B cell (primary cell): ENCODE results near the gene ZNF516. TPM values are rescaled to one million over a fixed set of nuclear protein-coding genes. Genes with fewer than 3 reads are reported as not detected.

Experiments used
- ATAC-seq: fragments of 200-7000 bp; cut with Tn5 transposase; one replicate; pipeline ENCODE4 v1.10.0; 2021; ENCODE audit warnings: low read depth, mild to moderate bottlenecking, moderate number of reproducible peaks, moderate library complexity
- CTCF ChIA-PET: fragments of 350-600 bp; sonication (Branson Sonifier 250); formaldehyde crosslinking; loops from one replicate; lab custom pipeline; 2021; ENCODE audit warnings: antibody characterized with exemption, inconsistent platforms; lab: Charles Lee
- POLR2A ChIA-PET: fragments of 350-600 bp; sonication (Branson Sonifier 250); formaldehyde crosslinking; loops from one replicate; lab custom pipeline; 2021; ENCODE audit warnings: antibody characterized with exemption; lab: Charles Lee
- DNase-seq: peaks from one replicate; pipeline ENCODE4 v3.0.0; 2013
- H2AFZ ChIP-seq: 2 replicates; pipeline ENCODE4 v1.6.1; 2012; ENCODE audit warnings: mild to moderate bottlenecking, low read depth, low read length; ENCODE audit not compliant: insufficient read depth, poor library complexity, severe bottlenecking
- H3K27ac ChIP-seq, 2 donors: 1 replicate in 1 of 2; 2 replicates in 1 of 2; pipeline ENCODE4 v1.5.1; 2012 to 2013; ENCODE audit warnings: low read length in 2 of 2, mild to moderate bottlenecking in 2 of 2, moderate library complexity in 1 of 2
- H3K27me3 ChIP-seq, 4 experiments: fragments of 200-600 bp in 1 of 4; sonication (generic) in 1 of 4; replicated peaks in 1 of 4; 1 replicate in 2 of 4; 2 replicates in 2 of 4; pipeline versions ENCODE4 v1.6.1 to v1.7.0; 2013 to 2016; ENCODE audit warnings: low read length in 3 of 4, mild to moderate bottlenecking in 2 of 4, mixed read lengths in 1 of 4, moderate library complexity in 1 of 4; ENCODE audit not compliant: insufficient read depth in 4 of 4, control insufficient read depth in 3 of 4; ENCODE audit errors: control extremely low read depth in 1 of 4
- H3K36me3 ChIP-seq, 2 experiments: replicated peaks in 1 of 2; 1 replicate in 1 of 2; 2 replicates in 1 of 2; pipeline versions ENCODE4 v1.6.1 to v1.7.1; 2013; ENCODE audit warnings: low read length in 1 of 2; ENCODE audit not compliant: insufficient read depth in 2 of 2, control insufficient read depth in 1 of 2; ENCODE audit errors: control extremely low read depth in 1 of 2, extremely low read depth in 1 of 2
- H3K4me1 ChIP-seq, 2 donors: fragments of 200-600 bp in 1 of 2; sonication (generic) in 1 of 2; 1 replicate in 1 of 2; 2 replicates in 1 of 2; pipeline versions ENCODE4 v1.5.1 to v1.6.1; 2013 to 2017; ENCODE audit warnings: low read length in 2 of 2; ENCODE audit not compliant: control insufficient read depth in 2 of 2, insufficient read depth in 2 of 2
- H3K4me2 ChIP-seq: replicated peaks from 2 replicates; pipeline ENCODE3; 2012; ENCODE audit warnings: mild to moderate bottlenecking, low read depth, low read length; ENCODE audit not compliant: poor library complexity, severe bottlenecking
- H3K4me3 ChIP-seq, 5 experiments: fragments of 200-600 bp in 1 of 5; sonication (generic) in 1 of 5; 1 replicate in 3 of 5; 2 replicates in 2 of 5; pipeline versions ENCODE4 v1.5.1 to v1.7.0; 2011 to 2016; ENCODE audit warnings: low read length in 4 of 5, mild to moderate bottlenecking in 4 of 5, low read depth in 2 of 5, control low read depth in 1 of 5, moderate library complexity in 1 of 5; ENCODE audit not compliant: insufficient read depth in 1 of 5; ENCODE audit errors: control extremely low read depth in 1 of 5, extremely low read depth in 1 of 5
- H3K79me2 ChIP-seq: fragments of 200-600 bp; sonication (generic); one replicate; pipeline ENCODE4 v1.6.0; 2016; ENCODE audit warnings: low read length; ENCODE audit not compliant: control insufficient read depth, insufficient read depth
- H3K9ac ChIP-seq: fragments of 200-600 bp; sonication (generic); 2 replicates; pipeline ENCODE4 v1.6.1; 2017; ENCODE audit warnings: mild to moderate bottlenecking, low read length, moderate library complexity
- H3K9me3 ChIP-seq, 3 donors: one replicate each; pipeline versions ENCODE4 v1.6.1 to v1.7.1; 2013; ENCODE audit warnings: low read length in 2 of 3; ENCODE audit not compliant: control insufficient read depth in 2 of 3, insufficient read depth in 1 of 3; ENCODE audit errors: control extremely low read depth in 1 of 3
- H4K20me1 ChIP-seq: 2 replicates; pipeline ENCODE4 v1.6.0; 2012; ENCODE audit warnings: mild to moderate bottlenecking, low read length; ENCODE audit not compliant: insufficient read depth, control insufficient read depth, poor library complexity, severe bottlenecking
- H3K27ac Mint-ChIP-seq: one replicate; pipeline ENCODE4 v1.8.0; 2021; ENCODE audit warnings: mixed read lengths
- H3K27me3 Mint-ChIP-seq: one replicate; pipeline ENCODE4 v1.8.0; 2021; ENCODE audit warnings: mixed read lengths
- H3K4me1 Mint-ChIP-seq: one replicate; pipeline ENCODE4 v1.8.0; 2021; ENCODE audit warnings: mixed read lengths
- H3K4me3 Mint-ChIP-seq: one replicate; pipeline ENCODE4 v1.8.0; 2021; ENCODE audit warnings: mixed read lengths
- H3K9me3 Mint-ChIP-seq: one replicate; pipeline ENCODE4 v1.8.0; 2022; ENCODE audit warnings: mixed read lengths; ENCODE audit not compliant: insufficient read depth
- CTCF ChIP-seq: fragments of 200-600 bp; IDR thresholded peaks from one replicate; pipeline ENCODE4 v1.8.0; 2022; ENCODE audit warnings: antibody characterized with exemption, mild to moderate bottlenecking
- EZH2 ChIP-seq: IDR thresholded peaks from 2 replicates; pipeline ENCODE4 v1.6.1; 2012; ENCODE audit warnings: borderline replicate concordance, low read depth, mild to moderate bottlenecking, moderate library complexity, low read length; ENCODE audit not compliant: insufficient read depth, poor library complexity, severe bottlenecking
- WGBS: methylation state at CpG from one replicate; pipeline ENCODE4 v1.1.5; 2013; ENCODE audit warnings: missing lambda C conversion rate; ENCODE audit not compliant: insufficient coverage; 5-methylcytosine and 5-hydroxymethylcytosine counted together
- intact Hi-C: fragments of 100-400 bp; cut with micrococcal nuclease; formaldehyde crosslinking; loops from one replicate; pipeline ENCODE4 v1.10.0; 2022
- polyA plus RNA-seq: library from polyadenylated mRNA; depleted of rRNA; stranded (reverse); fragments of >200 nt; gene quantifications from 2 replicates; pipeline ENCODE4 v1.2.3, GENCODE V29; 2012
- total RNA-seq, 2 donors: library from RNA; stranded (reverse); fragments of 120-200 nt in 1 of 2; gene quantifications; 1 replicate in 1 of 2; 2 replicates in 1 of 2; pipeline versions ENCODE4 v1.2.3 to v1.2.4, GENCODE V29; 2013 to 2022

ZNF516 gene
- total and polyA plus RNA-seq, 2 donors (not counting 1 experiment from before 2014, with no cell fraction given): 6.7 to 27.1 TPM

DNA sequence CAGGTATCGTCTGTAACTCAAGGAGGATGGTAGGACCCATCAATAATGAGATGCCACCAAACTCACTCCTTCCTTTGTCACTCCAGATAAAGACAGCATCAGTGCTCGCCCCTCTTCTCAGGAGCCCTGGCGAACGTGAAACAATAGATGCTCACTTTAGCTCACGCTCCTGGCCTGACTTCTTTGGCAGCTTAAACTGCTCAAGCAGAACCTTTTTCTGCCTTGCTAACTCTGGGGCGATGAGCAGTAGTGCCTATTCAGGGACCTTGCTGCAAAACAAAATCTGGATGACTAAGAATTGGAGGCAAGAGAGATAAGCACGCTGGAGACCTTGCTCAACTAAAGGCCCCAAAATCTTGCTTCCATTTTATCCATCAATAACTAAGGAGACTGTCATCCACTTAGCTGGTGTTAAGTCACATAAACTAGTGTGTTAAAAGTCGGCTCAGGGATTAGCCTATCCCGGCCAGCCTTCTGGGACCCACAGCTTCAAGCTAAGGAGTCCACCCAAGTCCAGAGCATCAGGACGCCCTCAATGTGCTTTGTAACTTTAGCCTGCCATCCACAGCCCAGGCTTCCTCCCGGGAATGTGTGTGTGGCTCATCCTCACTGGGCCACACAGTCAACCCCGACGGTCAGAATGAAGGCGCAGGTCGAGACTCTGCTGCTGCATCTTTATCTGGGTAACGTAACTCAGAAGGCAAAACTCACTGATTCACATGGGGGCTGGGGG is 38.9 kb downstream of the ZNF516 start:
- no peak overlapping the region for H3K27ac ChIP-seq
- no peaks in the 10 kb centered on the region for H3K27me3 ChIP-seq
- no peak overlapping the region for H3K4me2 ChIP-seq
- H3K79me2 ChIP-seq: peaks cover 74% of the 10 kb centered on the region
- TF ChIP-seq EZH2 (no peak), CTCF (no peak)
- no peak overlapping the region for H3K4me3 ChIP-seq
- peaks cover 11 to 12% of the 10 kb centered on the region in 2 donors for H3K4me1 ChIP-seq
- no peaks in the 10 kb centered on the region for H3K9me3 Mint-ChIP-seq
- H3K36me3 ChIP-seq: peaks cover 0 to 4% of the 10 kb centered on the region in 2 experiments
- intact Hi-C loops: no loop called here
- 94% methylated on average over 14 of the region's 16 CpGs for WGBS
- ChIA-PET POLR2A (no interaction called here), CTCF (interaction anchor here (1.4 kb wide), 1 partner anchor 58 kb away, joined by 4 read pairs; no protein-coding TSS in a partner anchor)
- H3K9me3 ChIP-seq: no peaks in the 10 kb centered on the region
- H2AFZ ChIP-seq: no peak overlapping the region
- ATAC-seq: no peak
- no peak overlapping the region for H3K27ac Mint-ChIP-seq
- H3K4me3 Mint-ChIP-seq: no peak overlapping the region
- H4K20me1 ChIP-seq: peaks cover 67% of the 10 kb centered on the region
- H3K27me3 Mint-ChIP-seq: no peaks in the 10 kb centered on the region
- H3K9ac ChIP-seq: no peak overlapping the region
- DNase-seq: no peak
- H3K4me1 Mint-ChIP-seq: peaks cover 31% of the 10 kb centered on the region

DNA sequence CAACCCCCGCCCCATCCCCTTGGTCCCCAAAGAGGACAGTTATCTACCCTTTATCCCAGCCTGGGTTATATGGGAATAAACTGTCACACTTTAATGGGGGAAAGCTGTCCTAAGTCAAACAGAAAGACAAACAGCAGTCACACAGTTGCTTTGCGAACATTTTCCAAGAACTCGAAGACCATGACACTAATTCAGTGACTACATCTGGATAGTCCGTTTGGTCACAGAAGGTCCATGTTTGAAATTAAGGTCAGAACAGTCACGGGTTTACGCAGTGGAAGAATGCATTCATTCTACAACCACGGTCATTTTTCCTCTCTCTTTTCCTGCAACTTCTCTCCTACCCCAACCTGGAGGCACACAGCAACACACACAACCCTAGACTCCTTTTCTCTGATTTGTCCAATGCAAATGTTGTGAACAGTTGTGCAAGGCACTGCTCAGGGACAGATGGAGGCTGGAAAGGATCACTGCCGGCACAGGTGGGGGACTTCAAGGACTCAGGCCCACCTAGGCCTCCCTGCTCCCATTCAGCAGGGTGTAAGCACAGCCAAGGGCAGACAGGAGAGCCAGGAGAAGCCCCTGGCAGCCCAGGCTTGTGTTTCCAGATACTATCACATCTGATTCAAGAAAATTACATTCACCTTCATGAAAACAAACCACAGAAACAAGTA is 39.9 kb downstream of the ZNF516 start:
- Histone ChIP-seq H3K36me3 (peaks cover 0 to 4% of the 10 kb centered on the region in 2 experiments), H2AFZ (no peak overlapping the region), H3K9me3 (no peaks in the 10 kb centered on the region), H3K27ac (no peak overlapping the region), H4K20me1 (peaks cover 58% of the 10 kb centered on the region), H3K4me3 (no peak overlapping the region), H3K27me3 (no peaks in the 10 kb centered on the region), H3K9ac (no peak overlapping the region), H3K4me1 (peaks cover 15 to 17% of the 10 kb centered on the region in 2 donors), H3K79me2 (peaks cover 77% of the 10 kb centered on the region), H3K4me2 (no peak overlapping the region)
- no peak for TF ChIP-seq CTCF
- no peak for TF ChIP-seq EZH2
- ChIA-PET POLR2A (no interaction called here), CTCF (interaction anchor here (1.3 to 1.4 kb wide), 2 partner anchors 16 to 56 kb away, joined by 3 to 4 read pairs; no protein-coding TSS in a partner anchor)
- no peaks in the 10 kb centered on the region for H3K27me3 Mint-ChIP-seq
- no peak overlapping the region for H3K27ac Mint-ChIP-seq
- intact Hi-C loops: no loop called here
- DNase-seq (no peak), ATAC-seq (no peak)
- H3K4me1 Mint-ChIP-seq: peaks cover 39% of the 10 kb centered on the region
- WGBS: 95% methylated on average over 7 of the region's 8 CpGs
- H3K4me3 Mint-ChIP-seq: no peak overlapping the region
- H3K9me3 Mint-ChIP-seq: no peaks in the 10 kb centered on the region
